ENCODE measurements around the gene C17orf58. TPM values are rescaled to one million over a fixed set of nuclear protein-coding genes. Genes with fewer than 3 reads are reported as not detected.
"Not testable (repeated sequence)": the region's sequence is repeated elsewhere in the genome, so short reads cannot be mapped to it uniquely, and the experiment has no call there.

Gene C17orf58
- total RNA-seq, 1 donor: 7.2 TPM

DNA sequence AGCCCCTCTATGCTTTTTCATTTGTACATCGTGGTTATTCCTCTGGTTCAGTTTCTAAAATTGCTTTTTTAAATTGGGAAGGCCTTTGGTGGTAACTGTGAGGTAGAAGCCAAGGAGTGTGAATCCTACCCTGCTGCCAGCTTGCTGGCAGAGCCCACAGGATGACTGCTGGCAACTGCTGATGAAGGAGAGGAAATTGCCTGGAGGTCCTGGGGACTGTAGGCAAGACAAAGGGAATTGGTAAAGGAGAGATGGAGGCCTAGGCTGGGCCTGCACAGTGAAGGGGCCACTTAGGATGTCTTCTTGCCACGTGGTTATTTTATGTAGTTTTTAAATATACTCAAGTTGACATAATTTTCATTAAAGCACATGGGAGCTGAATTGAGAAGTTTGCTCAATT, 15.8 kb downstream of the C17orf58 start:
- H3K4me3 ChIP-seq (ENCODE audit: insufficient read depth, low read length): no peak overlapping the region
- no peak for DNase-seq (ENCODE audit: insufficient read length, low spot score, missing footprints)
- no peak overlapping the region for H3K4me2 ChIP-seq (ENCODE audit: insufficient read depth, low read length)
- H3K79me2 ChIP-seq (ENCODE audit: insufficient read depth, low read length): no peaks in the 10 kb centered on the region
- no peak overlapping the region for H2AFZ ChIP-seq (ENCODE audit: low read length)
- peaks cover 5% of the 10 kb centered on the region for H4K20me1 ChIP-seq (ENCODE audit: insufficient read depth, low read length)
- peaks cover 26% of the 10 kb centered on the region for H3K36me3 ChIP-seq (ENCODE audit: insufficient read depth, low read length)
- H3K27ac ChIP-seq (ENCODE audit: low read depth, low read length): no peak overlapping the region
- H3K4me1 ChIP-seq (ENCODE audit: insufficient read depth, low read length): no peaks in the 10 kb centered on the region
- H3K27me3 ChIP-seq (ENCODE audit: insufficient read depth, low read length): no peaks in the 10 kb centered on the region
- no peaks in the 10 kb centered on the region for H3K9me3 ChIP-seq (ENCODE audit: low read depth, low read length)
- TF ChIP-seq, protein P1, sequence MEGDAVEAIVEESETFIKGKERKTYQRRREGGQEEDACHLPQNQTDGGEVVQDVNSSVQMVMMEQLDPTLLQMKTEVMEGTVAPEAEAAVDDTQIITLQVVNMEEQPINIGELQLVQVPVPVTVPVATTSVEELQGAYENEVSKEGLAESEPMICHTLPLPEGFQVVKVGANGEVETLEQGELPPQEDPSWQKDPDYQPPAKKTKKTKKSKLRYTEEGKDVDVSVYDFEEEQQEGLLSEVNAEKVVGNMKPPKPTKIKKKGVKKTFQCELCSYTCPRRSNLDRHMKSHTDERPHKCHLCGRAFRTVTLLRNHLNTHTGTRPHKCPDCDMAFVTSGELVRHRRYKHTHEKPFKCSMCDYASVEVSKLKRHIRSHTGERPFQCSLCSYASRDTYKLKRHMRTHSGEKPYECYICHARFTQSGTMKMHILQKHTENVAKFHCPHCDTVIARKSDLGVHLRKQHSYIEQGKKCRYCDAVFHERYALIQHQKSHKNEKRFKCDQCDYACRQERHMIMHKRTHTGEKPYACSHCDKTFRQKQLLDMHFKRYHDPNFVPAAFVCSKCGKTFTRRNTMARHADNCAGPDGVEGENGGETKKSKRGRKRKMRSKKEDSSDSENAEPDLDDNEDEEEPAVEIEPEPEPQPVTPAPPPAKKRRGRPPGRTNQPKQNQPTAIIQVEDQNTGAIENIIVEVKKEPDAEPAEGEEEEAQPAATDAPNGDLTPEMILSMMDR (IDR thresholded peaks at IDR 0.05; ENCODE audit: extremely low read depth, low read depth, low read length): no peak

DNA sequence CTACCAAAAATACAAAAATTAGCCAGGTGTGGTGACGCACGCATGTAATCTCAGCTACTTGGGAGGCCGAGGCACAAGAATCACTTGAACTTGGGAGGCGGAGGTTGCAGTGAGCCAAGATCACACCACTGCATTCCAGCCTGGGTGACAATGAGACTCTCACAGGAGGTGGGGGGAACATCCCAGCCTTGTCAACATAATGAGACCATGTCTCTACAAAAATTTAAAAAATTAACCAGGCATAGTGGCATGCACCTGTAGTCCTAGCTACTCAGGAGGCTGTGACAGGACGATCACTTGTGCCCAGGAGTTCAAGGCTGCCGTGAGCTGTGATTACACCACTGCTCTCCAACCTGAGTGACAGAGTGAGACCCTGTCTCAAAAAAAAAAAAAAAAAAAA, 20.0 kb downstream of the C17orf58 start:
- not testable (repeated sequence) for H3K27ac ChIP-seq (ENCODE audit: low read depth, low read length); H4K20me1 ChIP-seq (ENCODE audit: insufficient read depth, low read length); H3K79me2 ChIP-seq (ENCODE audit: insufficient read depth, low read length); H3K27me3 ChIP-seq (ENCODE audit: insufficient read depth, low read length); H3K4me2 ChIP-seq (ENCODE audit: insufficient read depth, low read length); DNase-seq (ENCODE audit: insufficient read length, low spot score, missing footprints); H2AFZ ChIP-seq (ENCODE audit: low read length); H3K4me3 ChIP-seq (ENCODE audit: insufficient read depth, low read length); H3K4me1 ChIP-seq (ENCODE audit: insufficient read depth, low read length); H3K9me3 ChIP-seq (ENCODE audit: low read depth, low read length)
- peaks cover 30% of the 10 kb centered on the region for H3K36me3 ChIP-seq (ENCODE audit: insufficient read depth, low read length)

DNA sequence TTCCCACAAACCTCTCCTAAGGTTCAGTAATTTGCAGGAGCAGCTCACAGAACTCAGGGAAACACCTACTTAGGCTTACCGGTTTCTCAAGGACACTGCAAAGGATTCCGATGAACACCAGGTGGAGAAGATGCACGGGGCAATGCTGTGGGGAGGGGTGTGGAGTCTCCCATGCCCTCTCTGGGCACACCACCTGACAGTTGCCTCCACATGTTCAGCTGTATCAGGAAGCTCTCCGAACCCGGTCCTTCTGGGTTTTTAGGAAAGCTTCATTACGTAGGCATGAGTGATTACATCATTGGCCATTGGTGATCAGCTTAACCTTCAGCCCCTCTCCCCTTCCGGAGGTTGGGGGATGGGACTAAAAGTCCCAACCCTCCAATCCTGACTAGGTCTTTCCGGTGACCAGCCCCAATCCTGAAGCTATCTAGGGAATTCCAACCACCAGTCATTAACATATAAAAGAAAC, 21.6 kb downstream of the C17orf58 start:
- DNase-seq (ENCODE audit: insufficient read length, low spot score, missing footprints): no peak
- H3K36me3 ChIP-seq (ENCODE audit: insufficient read depth, low read length): peaks cover 32% of the 10 kb centered on the region
- no peaks in the 10 kb centered on the region for H3K27me3 ChIP-seq (ENCODE audit: insufficient read depth, low read length)
- no peaks in the 10 kb centered on the region for H3K9me3 ChIP-seq (ENCODE audit: low read depth, low read length)
- H2AFZ ChIP-seq (ENCODE audit: low read length): no peak overlapping the region
- H4K20me1 ChIP-seq (ENCODE audit: insufficient read depth, low read length): peaks cover 5% of the 10 kb centered on the region
- H3K79me2 ChIP-seq (ENCODE audit: insufficient read depth, low read length): no peaks in the 10 kb centered on the region
- no peak overlapping the region for H3K4me3 ChIP-seq (ENCODE audit: insufficient read depth, low read length)
- TF ChIP-seq, protein P1 (IDR thresholded peaks at IDR 0.05; ENCODE audit: extremely low read depth, low read depth, low read length): no peak
- H3K4me2 ChIP-seq (ENCODE audit: insufficient read depth, low read length): no peak overlapping the region
- H3K27ac ChIP-seq (ENCODE audit: low read depth, low read length): no peak overlapping the region
- H3K4me1 ChIP-seq (ENCODE audit: insufficient read depth, low read length): no peaks in the 10 kb centered on the region

DNA sequence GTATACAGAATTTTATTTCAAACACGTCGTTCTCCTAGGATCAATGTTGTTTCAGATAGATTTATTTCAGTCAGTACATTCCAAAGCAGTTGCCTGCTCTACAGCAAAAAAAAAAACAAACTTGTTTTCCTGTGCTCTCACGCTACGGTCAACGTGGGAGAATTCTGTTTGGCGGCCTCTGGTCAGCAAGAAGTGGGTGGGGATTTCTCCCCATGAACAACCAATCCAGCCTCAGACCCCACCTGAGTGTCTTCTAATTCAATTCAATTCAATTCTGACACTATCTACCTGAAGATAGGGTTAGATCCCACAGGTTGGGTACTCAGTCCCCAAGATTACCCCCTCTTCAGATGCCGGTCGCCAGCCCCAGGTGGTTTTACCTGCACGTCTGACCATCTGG, 22.1 kb downstream of the C17orf58 start:
- no peaks in the 10 kb centered on the region for H3K9me3 ChIP-seq (ENCODE audit: low read depth, low read length)
- H3K4me1 ChIP-seq (ENCODE audit: insufficient read depth, low read length): no peaks in the 10 kb centered on the region
- no peak overlapping the region for H3K4me3 ChIP-seq (ENCODE audit: insufficient read depth, low read length)
- TF ChIP-seq, protein P1 (IDR thresholded peaks at IDR 0.05; ENCODE audit: extremely low read depth, low read depth, low read length): no peak
- no peak overlapping the region for H2AFZ ChIP-seq (ENCODE audit: low read length)
- no peaks in the 10 kb centered on the region for H3K27me3 ChIP-seq (ENCODE audit: insufficient read depth, low read length)
- H3K79me2 ChIP-seq (ENCODE audit: insufficient read depth, low read length): no peaks in the 10 kb centered on the region
- no peak overlapping the region for H3K4me2 ChIP-seq (ENCODE audit: insufficient read depth, low read length)
- H4K20me1 ChIP-seq (ENCODE audit: insufficient read depth, low read length): peaks cover 5% of the 10 kb centered on the region
- H3K36me3 ChIP-seq (ENCODE audit: insufficient read depth, low read length): peaks cover 32% of the 10 kb centered on the region
- H3K27ac ChIP-seq (ENCODE audit: low read depth, low read length): no peak overlapping the region
- DNase-seq (ENCODE audit: insufficient read length, low spot score, missing footprints): no peak

Measured in osteoblast (primary cell).